Activated CD8-positive, alpha-beta T cell treated with anti-CD3 and anti-CD28 coated beads for 36 hours (primary cell): Measurements from ENCODE around the gene ANKRD18A. TPM values are rescaled to one million over a fixed set of nuclear protein-coding genes. Genes with fewer than 3 reads are reported as not detected.

Experiments used
- ATAC-seq: fragments of 200-7000 bp; cut with Tn5 transposase; one replicate; pipeline ENCODE4 v1.10.0; 2021; ENCODE audit warnings: mild to moderate bottlenecking, moderate library complexity
- CTCF ChIA-PET: fragments of 350-600 bp; sonication (Branson Sonifier 250); formaldehyde crosslinking; loops from one replicate; lab custom pipeline; 2021; ENCODE audit warnings: antibody characterized with exemption; lab: Charles Lee
- POLR2A ChIA-PET: fragments of 350-600 bp; sonication (Branson Sonifier 250); formaldehyde crosslinking; loops from one replicate; lab custom pipeline; 2021; ENCODE audit warnings: antibody characterized with exemption; lab: Charles Lee
- DNase-seq: peaks from one replicate; pipeline ENCODE4 v3.0.0-alpha.2; 2020
- H3K27ac Mint-ChIP-seq: one replicate; pipeline ENCODE4 v1.8.0; 2021; ENCODE audit warnings: mild to moderate bottlenecking, mixed read lengths
- H3K27me3 Mint-ChIP-seq: one replicate; pipeline ENCODE4 v1.8.0; 2021; ENCODE audit warnings: mixed read lengths
- H3K36me3 Mint-ChIP-seq: one replicate; pipeline ENCODE4 v1.8.0; 2021; ENCODE audit warnings: low read depth, mixed read lengths
- H3K4me1 Mint-ChIP-seq: one replicate; pipeline ENCODE4 v1.8.0; 2021; ENCODE audit warnings: low read depth, mixed read lengths
- H3K4me3 Mint-ChIP-seq: one replicate; pipeline ENCODE4 v1.8.0; 2021; ENCODE audit warnings: mild to moderate bottlenecking, moderate library complexity, mixed read lengths
- H3K9me3 Mint-ChIP-seq: one replicate; pipeline ENCODE4 v1.8.0; 2021; ENCODE audit warnings: mixed read lengths
- CTCF ChIP-seq: fragments of 200-600 bp; IDR thresholded peaks from one replicate; pipeline ENCODE4 v1.8.0; 2022; ENCODE audit warnings: antibody characterized with exemption, mild to moderate bottlenecking
- intact Hi-C: fragments of 100-400 bp; cut with micrococcal nuclease; formaldehyde crosslinking; loops from one replicate; pipeline ENCODE4 v1.10.0; 2022
- total RNA-seq, 2 experiments: library from RNA; stranded (reverse); gene quantifications; one replicate each; pipeline ENCODE4 v1.2.3, GENCODE V29; 2021

ANKRD18A gene
- total RNA-seq, 2 experiments from 2014 or later: 0.85 to 2.3 TPM

GRCh38 chr9:38656896-38657295 is 36.5 kb upstream of the ANKRD18A start:
- Mint-ChIP-seq H3K9me3 (no peaks in the 10 kb centered on the region), H3K27ac (no peak overlapping the region), H3K4me3 (no peak overlapping the region), H3K27me3 (peaks cover 11% of the 10 kb centered on the region), H3K36me3 (no peaks in the 10 kb centered on the region), H3K4me1 (no peaks in the 10 kb centered on the region)
- no peak for ATAC-seq
- DNase-seq: no peak
- intact Hi-C loops: loop anchor here (10.0 kb wide), 1 partner anchor 48 kb away; no protein-coding TSS in a partner anchor
- no peak for TF ChIP-seq CTCF
- ChIA-PET POLR2A (no interaction called here), CTCF (no interaction called here)

- DNase-seq (no peak), ATAC-seq (no peak)
- Mint-ChIP-seq H3K9me3 (no peaks in the 10 kb centered on the region), H3K36me3 (no peaks in the 10 kb centered on the region), H3K27me3 (peaks cover 6% of the 10 kb centered on the region), H3K4me1 (no peaks in the 10 kb centered on the region), H3K4me3 (no peak overlapping the region), H3K27ac (no peak overlapping the region)
- intact Hi-C loops: loop anchor here (10.0 kb wide), 1 partner anchor 52 kb away; no protein-coding TSS in a partner anchor
- no peak for TF ChIP-seq CTCF
- ChIA-PET POLR2A (no interaction called here), CTCF (no interaction called here)
Observed at GRCh38 chr9:38652486-38652885, 32.1 kb upstream of the ANKRD18A start.

- ChIA-PET POLR2A (no interaction called here), CTCF (no interaction called here)
- intact Hi-C loops: loop anchor here (10.0 kb wide), 1 partner anchor 53 kb away; no protein-coding TSS in a partner anchor
- H3K9me3 Mint-ChIP-seq: no peaks in the 10 kb centered on the region
- H3K4me3 Mint-ChIP-seq: no peak overlapping the region
- no peaks in the 10 kb centered on the region for H3K36me3 Mint-ChIP-seq
- H3K4me1 Mint-ChIP-seq: no peaks in the 10 kb centered on the region
- TF ChIP-seq CTCF: no peak
- H3K27me3 Mint-ChIP-seq: peaks cover 4% of the 10 kb centered on the region
- DNase-seq (no peak), ATAC-seq (no peak)
- no peak overlapping the region for H3K27ac Mint-ChIP-seq
Observed at GRCh38 chr9:38652044-38652443, 31.6 kb upstream of the ANKRD18A start.

- ATAC-seq (no peak), DNase-seq (no peak)
- POLR2A ChIA-PET: no interaction called here
- H3K36me3 Mint-ChIP-seq: no peaks in the 10 kb centered on the region
- H3K9me3 Mint-ChIP-seq: no peaks in the 10 kb centered on the region
- intact Hi-C loops: loop anchor here (10.0 kb wide), 1 partner anchor 53 kb away; no protein-coding TSS in a partner anchor
- peaks cover 4% of the 10 kb centered on the region for H3K27me3 Mint-ChIP-seq
- no peaks in the 10 kb centered on the region for H3K4me1 Mint-ChIP-seq
- H3K4me3 Mint-ChIP-seq: no peak overlapping the region
- CTCF ChIA-PET: no interaction called here
- no peak for TF ChIP-seq CTCF
- H3K27ac Mint-ChIP-seq: no peak overlapping the region
Observed at GRCh38 chr9:38651400-38652042, 31.1 kb upstream of the ANKRD18A start.

GRCh38 chr9:38650564-38650963 is 30.2 kb upstream of the ANKRD18A start:
- H3K27ac Mint-ChIP-seq: no peak overlapping the region
- POLR2A ChIA-PET: no interaction called here
- DNase-seq (no peak), ATAC-seq (no peak)
- intact Hi-C loops: loop anchor here (10.0 kb wide), 1 partner anchor 54 kb away; no protein-coding TSS in a partner anchor
- H3K27me3 Mint-ChIP-seq: peaks cover 7% of the 10 kb centered on the region
- H3K9me3 Mint-ChIP-seq: no peaks in the 10 kb centered on the region
- no peaks in the 10 kb centered on the region for H3K36me3 Mint-ChIP-seq
- no peak overlapping the region for H3K4me3 Mint-ChIP-seq
- no peak for TF ChIP-seq CTCF
- no peaks in the 10 kb centered on the region for H3K4me1 Mint-ChIP-seq
- CTCF ChIA-PET: no interaction called here
